ENCODE measurements around the gene LPCAT2. TPM values are rescaled to one million over a fixed set of nuclear protein-coding genes. Genes with fewer than 3 reads are reported as not detected.
A peak's percentile ranks its signal among the peaks of the same experiment; 100 is the strongest.

The LPCAT2 gene
- total RNA-seq, 6 donors from 2014 or later = 14.4 to 33.9 (median 26.9) TPM

DNA sequence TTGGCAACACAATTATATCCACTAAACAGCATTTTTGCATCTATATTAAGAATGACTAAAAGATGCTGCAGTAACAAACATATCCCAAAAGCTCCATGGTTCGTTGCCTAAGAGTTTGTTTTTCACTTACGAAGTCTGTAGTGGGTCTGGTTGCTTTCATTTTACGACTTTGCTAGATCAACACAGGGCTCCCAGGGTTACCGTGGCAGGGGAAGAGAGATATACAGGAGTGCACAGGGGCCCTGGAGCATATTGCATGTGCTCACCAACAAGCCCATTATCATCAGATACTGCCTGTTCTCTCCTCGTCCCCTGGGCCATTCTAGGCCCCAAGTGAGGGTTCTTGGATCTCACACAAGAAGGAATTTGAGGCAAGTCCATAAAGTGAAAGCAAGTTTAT is 33.0 kb upstream of the LPCAT2 start:
- peak overlapping the region in 3 of 4 donors; percentile 25 to 53 (median 35) for H3K27ac ChIP-seq
- peaks cover 0 to 23% (median 12%) of the 10 kb centered on the region in 4 donors for H3K4me1 ChIP-seq
- no peak for ATAC-seq (ENCODE audit: low FRiP score in 2 of 2)
- peaks cover 0 to 23% (median 2%) of the 10 kb centered on the region in 4 donors for H3K27me3 ChIP-seq
- no peak overlapping the region for H3K4me3 ChIP-seq
- WGBS, 2 donors = 49 to 52% methylated on average over 5 of the region's 5 CpGs
- TF ChIP-seq POLR2A (IDR thresholded peaks at IDR 0.05) (no peak), EP300 (IDR thresholded peaks at IDR 0.05) (no peak), POLR2AphosphoS5 (IDR thresholded peaks at IDR 0.05) (no peak)
- TF ChIP-seq, protein P1, sequence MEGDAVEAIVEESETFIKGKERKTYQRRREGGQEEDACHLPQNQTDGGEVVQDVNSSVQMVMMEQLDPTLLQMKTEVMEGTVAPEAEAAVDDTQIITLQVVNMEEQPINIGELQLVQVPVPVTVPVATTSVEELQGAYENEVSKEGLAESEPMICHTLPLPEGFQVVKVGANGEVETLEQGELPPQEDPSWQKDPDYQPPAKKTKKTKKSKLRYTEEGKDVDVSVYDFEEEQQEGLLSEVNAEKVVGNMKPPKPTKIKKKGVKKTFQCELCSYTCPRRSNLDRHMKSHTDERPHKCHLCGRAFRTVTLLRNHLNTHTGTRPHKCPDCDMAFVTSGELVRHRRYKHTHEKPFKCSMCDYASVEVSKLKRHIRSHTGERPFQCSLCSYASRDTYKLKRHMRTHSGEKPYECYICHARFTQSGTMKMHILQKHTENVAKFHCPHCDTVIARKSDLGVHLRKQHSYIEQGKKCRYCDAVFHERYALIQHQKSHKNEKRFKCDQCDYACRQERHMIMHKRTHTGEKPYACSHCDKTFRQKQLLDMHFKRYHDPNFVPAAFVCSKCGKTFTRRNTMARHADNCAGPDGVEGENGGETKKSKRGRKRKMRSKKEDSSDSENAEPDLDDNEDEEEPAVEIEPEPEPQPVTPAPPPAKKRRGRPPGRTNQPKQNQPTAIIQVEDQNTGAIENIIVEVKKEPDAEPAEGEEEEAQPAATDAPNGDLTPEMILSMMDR (IDR thresholded peaks at IDR 0.05) = no peak
- DNase-seq = no peak
- H3K36me3 ChIP-seq = no peaks in the 10 kb centered on the region
- H3K9me3 ChIP-seq = no peaks in the 10 kb centered on the region

GRCh38 chr16:55476625-55477533 is 32.0 kb upstream of the LPCAT2 start:
- peak overlapping the region; percentile 6 to 91 (median 70) for H3K27ac ChIP-seq

DNA sequence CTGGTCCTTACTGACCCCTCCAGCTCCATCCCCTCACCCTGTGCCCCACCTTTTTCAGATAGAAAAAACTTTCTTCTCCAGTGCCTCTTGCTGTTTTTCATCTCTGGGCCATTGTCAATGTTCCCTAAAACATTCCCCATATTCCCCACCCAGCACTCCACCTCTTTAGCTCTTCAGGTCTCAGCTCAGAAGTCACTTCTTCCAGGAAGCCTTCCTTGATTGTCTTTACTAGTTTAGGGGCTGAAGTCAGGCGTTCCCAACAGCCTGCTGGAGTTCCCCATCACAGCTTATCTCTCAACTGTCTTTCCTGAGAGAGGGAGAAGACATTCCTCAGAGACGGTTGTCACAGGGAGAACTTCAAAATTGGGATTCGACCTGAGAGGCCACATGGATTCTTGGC is 31.1 kb upstream of the LPCAT2 start:
- H3K27ac ChIP-seq = peak overlapping the region; percentile 6 to 91 (median 87)
- 78 to 81% methylated on average over 3 of the region's 3 CpGs for WGBS, 2 donors
- no peaks in the 10 kb centered on the region for H3K9me3 ChIP-seq
- H3K4me1 ChIP-seq = peaks cover 0 to 23% (median 12%) of the 10 kb centered on the region in 4 donors
- no peak overlapping the region for H3K4me3 ChIP-seq
- peaks cover 0 to 23% (median 2%) of the 10 kb centered on the region in 4 donors for H3K27me3 ChIP-seq
- no peaks in the 10 kb centered on the region for H3K36me3 ChIP-seq
- TF ChIP-seq, protein P1 (IDR thresholded peaks at IDR 0.05) = no peak
- TF ChIP-seq EP300 (IDR thresholded peaks at IDR 0.05) (no peak), POLR2AphosphoS5 (IDR thresholded peaks at IDR 0.05) (no peak), POLR2A (IDR thresholded peaks at IDR 0.05) (no peak)
- DNase-seq (no peak), ATAC-seq (ENCODE audit: low FRiP score in 2 of 2) (no peak)

More at GRCh38 chr16:55476625-55477533, 32.0 kb upstream of the LPCAT2 start:
- Histone ChIP-seq H3K9me3 (no peaks in the 10 kb centered on the region), H3K4me1 (peaks cover 0 to 23% (median 12%) of the 10 kb centered on the region in 4 donors), H3K36me3 (no peaks in the 10 kb centered on the region), H3K27me3 (peaks cover 0 to 23% (median 2%) of the 10 kb centered on the region in 4 donors), H3K4me3 (no peak overlapping the region)
- DNase-seq (no peak), ATAC-seq (ENCODE audit: low FRiP score in 2 of 2) (peak in 1 of 2 donors; percentile 54)
- TF ChIP-seq, protein P1 (IDR thresholded peaks at IDR 0.05) = no peak
- WGBS, 2 donors = 72 to 82% methylated on average over 5 to 6 of the region's 6 CpGs

DNA sequence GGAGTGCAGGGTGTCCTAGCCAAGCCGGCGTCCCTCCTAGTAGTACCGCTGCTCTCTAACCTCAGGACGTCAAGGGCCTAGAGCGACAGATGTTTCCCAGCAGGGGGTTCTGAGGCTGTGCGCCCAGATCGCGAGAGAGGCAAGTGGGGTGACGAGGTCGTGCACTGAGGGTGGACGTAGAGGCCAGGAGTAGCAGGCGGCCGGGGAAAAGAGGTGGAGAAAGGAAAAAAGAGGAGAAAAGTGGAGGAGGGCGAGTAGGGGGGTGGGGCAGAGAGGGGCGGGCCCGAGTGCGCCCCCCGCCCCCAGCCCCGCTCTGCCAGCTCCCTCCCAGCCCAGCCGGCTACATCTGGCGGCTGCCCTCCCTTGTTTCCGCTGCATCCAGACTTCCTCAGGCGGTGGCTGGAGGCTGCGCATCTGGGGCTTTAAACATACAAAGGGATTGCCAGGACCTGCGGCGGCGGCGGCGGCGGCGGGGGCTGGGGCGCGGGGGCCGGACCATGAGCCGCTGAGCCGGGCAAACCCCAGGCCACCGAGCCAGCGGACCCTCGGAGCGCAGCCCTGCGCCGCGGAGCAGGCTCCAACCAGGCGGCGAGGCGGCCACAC is 29.9 kb upstream of the LPCAT2 start, which contains the start of gene MMP2:
Gene MMP2, plus strand, starts transcription at position 372 of the 603 bp plus-strand sequence. CDS start 282 bp downstream, outside the sequence.
- H3K27me3 ChIP-seq = peaks cover 0 to 23% (median 2%) of the 10 kb centered on the region in 4 donors
- no peaks in the 10 kb centered on the region for H3K36me3 ChIP-seq
- 6 to 7% methylated on average over 19 to 43 of the region's 46 CpGs for WGBS, 2 donors
- ATAC-seq (ENCODE audit: low FRiP score in 2 of 2) = peak; percentile 56 to 82
- TF ChIP-seq, protein P1 (IDR thresholded peaks at IDR 0.05) = no peak
- TF ChIP-seq POLR2A (IDR thresholded peaks at IDR 0.05) = peak in 1 of 4 donors; percentile 21
- no peak for TF ChIP-seq EP300 (IDR thresholded peaks at IDR 0.05)
- TF ChIP-seq POLR2AphosphoS5 (IDR thresholded peaks at IDR 0.05) = peak in 1 of 2 donors; percentile 58
- H3K4me3 ChIP-seq = peak within 1 kb of the TSS; percentile 16 to 54 (median 48)
- H3K4me1 ChIP-seq = peaks cover 0 to 23% (median 12%) of the 10 kb centered on the region in 4 donors
- peak within 1 kb of the TSS; percentile 73 to 91 (median 87) for H3K27ac ChIP-seq
- peak in 1 of 2 donors; percentile 90 for DNase-seq
- H3K9me3 ChIP-seq = no peaks in the 10 kb centered on the region
